Tibial nerve (tissue), 4 donors: Measurements from ENCODE around the gene PRKAR1A. TPM values are rescaled to one million over a fixed set of nuclear protein-coding genes. Genes with fewer than 3 reads are reported as not detected.
A peak's percentile ranks its signal among the peaks of the same experiment; 100 is the strongest.

ENCODE experiments used
- DNase-seq, 2 donors: peaks; one replicate each; pipeline ENCODE4 v3.0.0-alpha.2; 2019; ENCODE audit warnings: low spot score in 2 of 2
- H3K27ac ChIP-seq, 4 donors: fragments of 200-600 bp; sonication (generic) in 3 of 4; one replicate each; pipeline ENCODE4 v1.5.1; 2017 to 2019; ENCODE audit warnings: mild to moderate bottlenecking in 1 of 4
- H3K27me3 ChIP-seq, 2 donors: fragments of 200-600 bp; sonication (generic) in 1 of 2; one replicate each; pipeline versions ENCODE4 v1.5.1 to v1.6.0; 2017 to 2019
- H3K36me3 ChIP-seq, 3 donors: fragments of 200-600 bp; sonication (generic); one replicate each; pipeline ENCODE4 v1.5.1; 2018 to 2019
- H3K4me1 ChIP-seq, 4 donors: fragments of 200-600 bp; sonication (generic) in 3 of 4; one replicate each; pipeline ENCODE4 v1.5.1; 2017 to 2019
- H3K4me3 ChIP-seq, 4 donors: fragments of 200-600 bp; sonication (generic) in 3 of 4; one replicate each; pipeline ENCODE4 v1.5.1; 2017 to 2019; ENCODE audit warnings: mild to moderate bottlenecking in 1 of 4, moderate library complexity in 1 of 4
- H3K9me3 ChIP-seq, 4 donors: fragments of 200-600 bp; sonication (generic) in 3 of 4; one replicate each; pipeline ENCODE4 v1.5.1; 2017 to 2019
- EP300 ChIP-seq, 2 donors: sonication (generic); formaldehyde crosslinking; IDR thresholded peaks; one replicate each; pipeline ENCODE4 v1.6.1; 2017; ENCODE audit warnings: antibody characterized with exemption in 2 of 2, mild to moderate bottlenecking in 1 of 2
- POLR2A ChIP-seq, 2 donors: fragments of 450-650 bp; IDR thresholded peaks; one replicate each; pipeline ENCODE4 v1.6.1; 2017; ENCODE audit warnings: antibody characterized with exemption in 2 of 2, mild to moderate bottlenecking in 2 of 2, moderate library complexity in 2 of 2
- WGBS, 2 donors: methylation state at CpG; one replicate each; pipeline ENCODE4 v1.1.5; 2018; 5-methylcytosine and 5-hydroxymethylcytosine counted together
- total RNA-seq, 4 donors: library from RNA; depleted of rRNA; stranded (reverse); fragments of >200 nt; gene quantifications; one replicate each; pipeline ENCODE4 v1.1.0, GENCODE V29; 2016
- TF ChIP-seq, protein P1 (sequence below), 5 experiments: fragments of 200-600 bp in 3 of 5; fragments of 450-650 bp in 2 of 5; sonication (generic) in 3 of 5; IDR thresholded peaks; one replicate each; pipeline ENCODE4 v1.5.1; 2016 to 2019; ENCODE audit warnings: antibody characterized with exemption in 5 of 5, mild to moderate bottlenecking in 3 of 5, moderate library complexity in 2 of 5

PRKAR1A gene
- total RNA-seq, 4 donors from 2014 or later, result 327 to 494 (median 406) TPM

DNA sequence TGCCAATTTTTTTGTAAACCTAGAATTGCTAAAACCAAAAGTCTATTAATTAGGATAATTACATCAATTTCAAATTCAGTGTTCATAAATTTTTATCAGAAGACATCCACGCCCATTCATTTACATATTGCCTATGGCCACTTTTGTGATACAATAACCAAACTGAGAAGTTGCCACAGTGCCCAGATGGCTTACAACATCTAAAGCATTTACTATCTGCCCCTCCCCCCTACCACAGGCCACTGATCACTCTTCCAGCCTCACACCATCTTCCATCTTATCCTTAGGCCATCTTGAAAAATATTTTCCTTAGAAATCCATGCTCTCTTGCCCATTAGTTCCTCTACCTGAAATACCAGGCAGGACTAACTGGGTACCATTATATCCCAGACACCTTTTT lies 6.3 kb upstream of the PRKAR1A start:
- H3K36me3 ChIP-seq, result no peaks in the 10 kb centered on the region
- TF ChIP-seq POLR2A (IDR thresholded peaks at IDR 0.05), result no peak
- TF ChIP-seq, protein P1, sequence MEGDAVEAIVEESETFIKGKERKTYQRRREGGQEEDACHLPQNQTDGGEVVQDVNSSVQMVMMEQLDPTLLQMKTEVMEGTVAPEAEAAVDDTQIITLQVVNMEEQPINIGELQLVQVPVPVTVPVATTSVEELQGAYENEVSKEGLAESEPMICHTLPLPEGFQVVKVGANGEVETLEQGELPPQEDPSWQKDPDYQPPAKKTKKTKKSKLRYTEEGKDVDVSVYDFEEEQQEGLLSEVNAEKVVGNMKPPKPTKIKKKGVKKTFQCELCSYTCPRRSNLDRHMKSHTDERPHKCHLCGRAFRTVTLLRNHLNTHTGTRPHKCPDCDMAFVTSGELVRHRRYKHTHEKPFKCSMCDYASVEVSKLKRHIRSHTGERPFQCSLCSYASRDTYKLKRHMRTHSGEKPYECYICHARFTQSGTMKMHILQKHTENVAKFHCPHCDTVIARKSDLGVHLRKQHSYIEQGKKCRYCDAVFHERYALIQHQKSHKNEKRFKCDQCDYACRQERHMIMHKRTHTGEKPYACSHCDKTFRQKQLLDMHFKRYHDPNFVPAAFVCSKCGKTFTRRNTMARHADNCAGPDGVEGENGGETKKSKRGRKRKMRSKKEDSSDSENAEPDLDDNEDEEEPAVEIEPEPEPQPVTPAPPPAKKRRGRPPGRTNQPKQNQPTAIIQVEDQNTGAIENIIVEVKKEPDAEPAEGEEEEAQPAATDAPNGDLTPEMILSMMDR (IDR thresholded peaks at IDR 0.05), result no peak
- 94 to 100% methylated on average over 1 of the region's 1 CpG for WGBS, 2 donors
- no peaks in the 10 kb centered on the region for H3K27me3 ChIP-seq
- H3K4me3 ChIP-seq, result no peak overlapping the region
- no peaks in the 10 kb centered on the region for H3K9me3 ChIP-seq
- no peak overlapping the region for H3K27ac ChIP-seq
- DNase-seq, result no peak
- peaks cover 0 to 6% (median 0%) of the 10 kb centered on the region in 4 donors for H3K4me1 ChIP-seq

DNA sequence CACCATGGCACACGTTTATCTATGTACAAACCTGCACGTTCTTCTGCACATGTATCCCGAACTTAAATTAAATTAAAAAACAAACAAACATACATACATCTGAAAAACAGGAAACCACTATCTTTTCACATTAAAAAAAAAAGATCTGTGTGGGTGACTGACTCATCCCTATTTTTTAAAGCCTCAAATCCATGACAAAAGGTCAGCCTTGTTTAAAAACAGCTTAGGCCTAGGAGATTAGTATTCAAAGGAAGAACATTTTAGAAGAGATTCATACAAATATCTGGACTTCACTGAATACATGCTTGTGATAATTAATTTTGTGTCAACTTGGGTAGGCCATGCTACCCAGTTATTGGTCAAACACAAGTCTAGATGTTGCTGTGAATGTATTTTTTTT lies 4.7 kb upstream of the PRKAR1A start:
- H3K4me3 ChIP-seq, result no peak overlapping the region

DNA sequence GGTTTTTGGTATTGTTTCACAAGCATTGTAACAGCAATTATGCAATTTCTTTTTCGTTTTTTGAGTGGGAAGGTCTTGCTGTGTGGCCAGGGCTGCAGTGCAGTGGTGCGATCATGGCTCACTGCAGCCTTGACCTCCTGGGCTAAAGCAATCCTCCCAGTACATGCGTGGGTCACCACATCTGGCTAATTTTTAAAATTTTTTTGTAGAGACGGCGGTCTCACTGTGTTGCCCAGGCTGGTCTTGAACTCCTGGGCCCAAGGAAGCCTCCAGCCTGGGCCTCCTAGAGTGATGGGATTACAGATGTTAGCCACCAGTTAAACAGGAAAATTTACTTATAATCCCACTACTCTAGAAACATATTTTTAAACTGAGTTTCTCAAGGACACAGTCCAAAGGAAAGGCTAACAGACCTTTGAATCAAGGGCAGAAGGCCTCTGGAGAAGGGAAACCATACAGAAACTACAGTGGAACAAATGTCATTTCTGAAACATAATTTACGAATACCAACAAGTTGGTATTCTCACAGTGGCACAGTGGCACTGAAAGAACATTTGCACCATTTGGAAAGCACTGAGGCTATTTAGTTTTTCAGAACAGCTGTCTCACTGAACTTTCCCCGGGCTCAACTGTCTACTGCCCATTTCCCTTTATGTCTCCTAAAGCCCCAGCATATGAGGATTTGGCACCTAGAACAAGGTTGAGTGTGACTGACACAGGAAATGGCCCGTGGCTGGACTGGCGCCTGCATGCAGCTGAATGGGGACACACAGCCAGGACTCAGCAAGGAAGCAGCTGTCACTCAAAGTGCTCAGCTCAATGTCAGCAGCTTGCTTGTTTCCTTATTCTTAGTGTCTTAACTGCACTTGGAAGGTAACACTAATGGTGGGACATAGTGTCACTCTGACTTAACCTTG lies 2.8 kb upstream of the PRKAR1A start:
- peaks cover 0 to 20% (median 7%) of the 10 kb centered on the region in 4 donors for H3K4me1 ChIP-seq
- no peaks in the 10 kb centered on the region for H3K36me3 ChIP-seq
- H3K4me3 ChIP-seq, result no peak overlapping the region
- peak overlapping the region in 1 of 4 donors; percentile 45 for H3K27ac ChIP-seq
- DNase-seq, result peak in 1 of 2 donors; percentile 33
- H3K27me3 ChIP-seq, result no peaks in the 10 kb centered on the region
- WGBS, 2 donors, result 68 to 70% methylated on average over 9 of the region's 9 CpGs
- no peak for TF ChIP-seq POLR2A (IDR thresholded peaks at IDR 0.05)
- TF ChIP-seq EP300 (IDR thresholded peaks at IDR 0.05), result no peak
- H3K9me3 ChIP-seq, result no peaks in the 10 kb centered on the region

More for the DNA sequence above, 4.7 kb upstream of the PRKAR1A start:
- no peaks in the 10 kb centered on the region for H3K36me3 ChIP-seq
- DNase-seq, result no peak
- H3K4me1 ChIP-seq, result peaks cover 0 to 13% (median 4%) of the 10 kb centered on the region in 4 donors
- no peaks in the 10 kb centered on the region for H3K9me3 ChIP-seq
- no peak for TF ChIP-seq EP300 (IDR thresholded peaks at IDR 0.05)
- TF ChIP-seq, protein P1 (IDR thresholded peaks at IDR 0.05), result no peak
- TF ChIP-seq POLR2A (IDR thresholded peaks at IDR 0.05), result no peak
- 84 to 85% methylated on average over 3 of the region's 3 CpGs for WGBS, 2 donors
- no peak overlapping the region for H3K27ac ChIP-seq
- no peaks in the 10 kb centered on the region for H3K27me3 ChIP-seq

DNA sequence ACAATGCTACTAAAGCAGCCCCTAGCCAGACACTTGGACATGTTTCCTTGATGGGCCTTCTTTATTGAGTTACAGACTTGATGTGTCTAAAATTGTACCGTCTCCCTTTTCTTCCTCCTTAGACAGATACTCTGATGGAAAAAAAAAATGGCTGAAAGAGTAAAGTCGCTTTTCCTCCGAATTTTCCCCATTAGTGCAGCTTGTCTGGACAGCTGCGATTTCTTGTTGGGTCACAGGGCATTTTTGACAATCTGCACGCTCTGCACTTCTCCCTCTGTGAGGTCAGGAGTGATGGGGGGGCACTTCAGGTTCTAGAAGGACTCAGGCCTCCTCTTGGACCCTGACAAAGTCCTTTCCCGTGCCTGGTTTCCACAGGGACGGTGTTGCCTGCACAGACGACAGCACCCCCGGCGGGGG lies 968 bp upstream of the PRKAR1A start:
- WGBS, 2 donors, result 6 to 10% methylated on average over 7 to 10 of the region's 10 CpGs
- DNase-seq, result peak in 1 of 2 donors; percentile 25

DNA sequence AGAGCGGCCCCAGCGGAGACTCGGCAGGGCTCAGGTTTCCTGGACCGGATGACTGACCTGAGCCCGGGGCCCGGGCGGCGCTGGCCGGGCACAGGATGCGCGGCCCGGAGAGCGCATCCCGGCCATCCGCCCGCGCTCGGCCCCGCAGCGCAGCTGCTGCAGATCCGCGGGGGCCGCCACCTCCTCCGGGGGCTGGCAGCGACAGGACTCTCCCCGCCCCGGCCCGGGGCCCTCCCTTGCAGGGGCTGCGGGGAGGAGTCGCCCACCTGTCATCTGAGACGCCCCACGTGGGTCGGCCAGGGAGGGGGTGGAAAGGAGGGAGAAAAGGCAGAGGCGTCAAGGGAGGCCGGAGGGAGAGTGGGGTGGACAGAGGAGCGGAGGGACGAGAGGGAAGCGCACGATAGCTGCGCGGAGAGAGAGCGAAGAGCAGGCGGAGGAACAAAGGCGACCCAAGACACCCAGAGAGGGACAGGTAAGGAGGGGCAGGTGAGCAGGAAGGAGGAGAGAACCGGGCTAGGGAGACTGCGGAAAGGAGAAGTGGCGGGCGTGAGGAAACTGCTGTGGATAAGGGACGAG lies 471 bp upstream of the PRKAR1A start:
- TF ChIP-seq, protein P1 (IDR thresholded peaks at IDR 0.05), result peak in 1 of 5 experiments; percentile 6
- no peak for TF ChIP-seq EP300 (IDR thresholded peaks at IDR 0.05)
- no peaks in the 10 kb centered on the region for H3K27me3 ChIP-seq
- 0 to 1% methylated on average over 27 to 36 of the region's 49 CpGs for WGBS, 2 donors
- peak overlapping the region; percentile 98 to 99 (median 98) for H3K27ac ChIP-seq
- peak overlapping the region; percentile 66 to 88 (median 84) for H3K4me3 ChIP-seq
- no peaks in the 10 kb centered on the region for H3K9me3 ChIP-seq
- DNase-seq, result peak; percentile 58 to 69
- H3K36me3 ChIP-seq, result peaks cover 0 to 2% (median 0%) of the 10 kb centered on the region in 3 donors
- peaks cover 0 to 44% (median 22%) of the 10 kb centered on the region in 4 donors for H3K4me1 ChIP-seq

More for the DNA sequence above, 968 bp upstream of the PRKAR1A start:
- H3K4me1 ChIP-seq, result peaks cover 0 to 39% (median 20%) of the 10 kb centered on the region in 4 donors
- H3K36me3 ChIP-seq, result no peaks in the 10 kb centered on the region
- no peaks in the 10 kb centered on the region for H3K9me3 ChIP-seq
- peak overlapping the region; percentile 98 to 99 (median 98) for H3K27ac ChIP-seq
- peak overlapping the region; percentile 66 to 88 (median 84) for H3K4me3 ChIP-seq
- TF ChIP-seq EP300 (IDR thresholded peaks at IDR 0.05) (no peak), POLR2A (IDR thresholded peaks at IDR 0.05) (no peak)
- TF ChIP-seq, protein P1 (IDR thresholded peaks at IDR 0.05), result no peak
- no peaks in the 10 kb centered on the region for H3K27me3 ChIP-seq
